Activated naive CD8-positive, alpha-beta T cell (primary cell): Measurements from ENCODE around the gene KRT20.
"Not testable (repeated sequence)": the region's sequence is repeated elsewhere in the genome, so short reads cannot be mapped to it uniquely, and the experiment has no call there.

Source experiments
- H3K27ac Mint-ChIP-seq: one replicate; pipeline ENCODE4 v1.8.0; 2021; ENCODE audit warnings: mixed read lengths
- H3K27me3 Mint-ChIP-seq: one replicate; pipeline ENCODE4 v1.8.0; 2021; ENCODE audit warnings: mixed read lengths
- H3K36me3 Mint-ChIP-seq: one replicate; pipeline ENCODE4 v1.8.0; 2021; ENCODE audit warnings: mixed read lengths
- H3K4me1 Mint-ChIP-seq: one replicate; pipeline ENCODE4 v1.8.0; 2021; ENCODE audit warnings: low read depth, mixed read lengths
- H3K4me3 Mint-ChIP-seq: one replicate; pipeline ENCODE4 v1.8.0; 2021; ENCODE audit warnings: mild to moderate bottlenecking, mixed read lengths
- H3K9me3 Mint-ChIP-seq: one replicate; pipeline ENCODE4 v1.8.0; 2021; ENCODE audit warnings: low read depth, mixed read lengths

The KRT20 gene

DNA sequence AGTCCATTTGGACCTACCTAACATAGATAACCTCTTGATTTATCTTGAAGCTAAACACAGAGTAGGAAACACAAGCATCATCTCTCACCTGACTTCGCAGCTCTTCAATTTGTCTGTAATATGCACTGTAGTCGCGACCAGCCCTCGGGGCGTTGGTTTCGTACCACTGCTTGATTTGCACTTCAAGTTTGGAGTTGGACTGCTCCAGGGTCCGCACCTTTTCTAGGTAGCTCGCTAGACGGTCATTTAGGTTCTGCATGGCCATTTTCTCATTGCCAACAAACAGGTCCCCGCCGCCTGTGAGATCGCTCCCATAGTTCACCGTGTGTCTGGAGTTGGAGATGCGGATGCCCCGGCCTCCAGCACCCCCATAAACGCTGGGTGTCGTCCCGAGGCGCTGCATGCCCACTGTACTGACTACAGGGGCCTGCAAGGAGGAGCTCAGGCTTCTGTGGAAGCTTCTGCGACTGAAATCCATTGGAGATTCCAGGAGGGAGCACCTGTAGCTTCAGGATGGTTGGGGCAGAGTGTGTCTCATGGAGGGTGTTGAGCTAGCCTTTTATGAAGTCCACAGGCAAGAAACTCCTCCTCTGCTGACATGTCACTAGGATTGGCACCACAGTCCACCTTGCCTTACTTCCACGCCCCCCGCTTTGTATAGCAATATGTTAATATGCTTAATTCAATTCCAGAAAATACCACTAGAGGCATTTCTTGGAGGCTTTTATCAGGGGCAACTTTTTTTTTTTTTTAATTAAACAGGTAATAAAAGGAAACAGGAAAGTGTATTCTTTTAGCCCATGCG, at the start of gene KRT20:
Gene KRT20 (minus strand): TSS at position 535 of the 805 bp plus-strand sequence. CDS start 57 bp downstream, at position 478.
- H3K36me3 Mint-ChIP-seq = no peaks in the 10 kb centered on the region
- no peaks in the 10 kb centered on the region for H3K4me1 Mint-ChIP-seq
- no peak within 1 kb of the TSS for H3K27ac Mint-ChIP-seq
- H3K27me3 Mint-ChIP-seq = peaks cover 16% of the 10 kb centered on the region
- H3K4me3 Mint-ChIP-seq = no peak within 1 kb of the TSS
- H3K9me3 Mint-ChIP-seq = no peaks in the 10 kb centered on the region

DNA sequence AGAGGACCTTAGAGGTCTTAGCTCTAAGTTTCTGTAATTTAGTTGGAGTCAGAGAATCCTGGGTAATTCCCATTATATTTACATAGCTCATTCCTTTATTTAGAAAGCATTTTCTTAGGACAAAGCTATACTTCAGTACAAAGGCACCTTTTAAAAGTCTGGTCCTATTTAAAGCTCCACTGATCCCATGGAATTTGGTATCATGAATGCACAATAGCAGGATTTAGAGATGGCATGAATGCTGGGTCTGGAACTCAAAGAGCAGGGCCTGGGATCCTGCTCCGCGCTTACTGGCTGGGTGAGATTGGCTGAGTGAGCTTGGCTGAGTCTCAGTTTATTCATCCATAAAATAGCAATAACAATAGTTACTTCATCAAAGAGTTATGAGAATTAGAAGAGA, 47.6 kb upstream of the KRT20 start:
- H3K36me3 Mint-ChIP-seq = no peaks in the 10 kb centered on the region
- no peaks in the 10 kb centered on the region for H3K9me3 Mint-ChIP-seq
- H3K27me3 Mint-ChIP-seq = peaks cover 12% of the 10 kb centered on the region
- no peaks in the 10 kb centered on the region for H3K4me1 Mint-ChIP-seq
- no peak overlapping the region for H3K4me3 Mint-ChIP-seq
- no peak overlapping the region for H3K27ac Mint-ChIP-seq

GRCh38 chr17:40931311-40931710, 46.3 kb upstream of the KRT20 start:
- H3K9me3 Mint-ChIP-seq = no peaks in the 10 kb centered on the region
- no peak overlapping the region for H3K4me3 Mint-ChIP-seq
- H3K36me3 Mint-ChIP-seq = no peaks in the 10 kb centered on the region
- H3K27me3 Mint-ChIP-seq = peaks cover 18% of the 10 kb centered on the region
- no peaks in the 10 kb centered on the region for H3K4me1 Mint-ChIP-seq
- no peak overlapping the region for H3K27ac Mint-ChIP-seq

DNA sequence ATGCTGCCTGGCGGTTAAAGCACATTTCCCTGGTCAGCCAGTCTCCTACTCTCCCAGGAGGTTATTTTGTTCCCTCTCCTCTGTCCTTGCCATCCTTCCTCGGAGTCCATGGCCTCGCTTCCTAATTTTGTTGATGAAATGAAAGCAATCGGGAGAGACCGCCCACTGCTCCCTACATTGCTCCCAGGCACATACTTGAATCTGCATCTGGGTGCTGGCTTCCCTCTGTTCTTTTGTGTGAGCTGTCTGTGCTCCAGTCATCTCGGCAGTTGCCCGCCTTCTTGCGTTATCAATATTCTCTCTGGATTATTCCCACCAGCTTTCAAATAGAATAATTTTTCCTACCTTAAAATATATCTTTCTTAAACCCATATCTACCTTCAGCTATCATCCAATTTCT, 41.3 kb upstream of the KRT20 start:
- Mint-ChIP-seq H3K9me3 (no peaks in the 10 kb centered on the region), H3K4me1 (peaks cover 6% of the 10 kb centered on the region), H3K36me3 (no peaks in the 10 kb centered on the region), H3K27me3 (peaks cover 19% of the 10 kb centered on the region), H3K27ac (no peak overlapping the region), H3K4me3 (no peak overlapping the region)

DNA sequence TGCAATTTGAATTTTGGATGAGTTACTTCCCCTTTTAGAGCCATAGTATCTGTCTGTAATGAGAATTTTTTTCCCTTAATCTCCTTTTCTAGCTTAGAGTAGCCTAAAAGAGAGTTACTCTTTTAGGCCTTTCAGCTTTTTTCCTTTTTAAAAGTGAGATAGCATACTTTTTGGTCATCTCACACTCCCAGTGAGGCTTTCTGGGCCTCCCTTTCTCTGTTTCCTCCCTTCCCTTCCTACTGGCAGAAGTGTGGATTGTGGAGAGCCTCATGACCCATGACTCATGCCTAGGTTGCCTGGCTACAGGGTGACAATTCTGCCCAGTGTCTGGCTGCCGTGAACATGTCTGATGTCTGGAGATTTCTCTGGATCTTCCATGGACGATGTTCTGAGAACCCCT, 37.2 kb upstream of the KRT20 start:
- H3K4me3 Mint-ChIP-seq = no peak overlapping the region
- H3K9me3 Mint-ChIP-seq = no peaks in the 10 kb centered on the region
- peaks cover 10% of the 10 kb centered on the region for H3K4me1 Mint-ChIP-seq
- peaks cover 7% of the 10 kb centered on the region for H3K27me3 Mint-ChIP-seq
- no peaks in the 10 kb centered on the region for H3K36me3 Mint-ChIP-seq
- no peak overlapping the region for H3K27ac Mint-ChIP-seq

GRCh38 chr17:40921026-40921425, 36.0 kb upstream of the KRT20 start:
- H3K27me3 Mint-ChIP-seq = peaks cover 4% of the 10 kb centered on the region

DNA sequence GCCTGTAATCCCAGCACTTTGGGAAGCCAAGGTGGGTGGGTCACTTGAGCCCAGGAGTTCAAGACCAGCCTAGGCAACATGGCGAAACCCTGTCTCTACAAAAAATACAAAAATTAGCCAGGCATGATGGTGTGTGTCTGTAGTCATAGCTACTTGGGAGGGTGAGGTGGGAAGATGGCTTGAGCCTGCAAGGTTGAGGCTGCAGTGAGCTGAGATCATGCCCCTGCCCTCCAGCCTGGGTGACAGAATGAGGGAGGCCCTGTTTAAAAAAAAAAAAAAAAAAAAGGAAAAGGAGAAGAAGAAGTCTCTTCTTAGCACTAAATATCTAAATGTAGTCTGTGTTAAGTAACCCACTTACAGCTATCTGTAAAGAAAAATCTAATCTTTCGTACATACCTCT, 32.1 kb upstream of the KRT20 start:
- not testable (repeated sequence) for H3K36me3 Mint-ChIP-seq, H3K27ac Mint-ChIP-seq, H3K27me3 Mint-ChIP-seq, H3K4me1 Mint-ChIP-seq, H3K4me3 Mint-ChIP-seq, H3K9me3 Mint-ChIP-seq

More at GRCh38 chr17:40921026-40921425, 36.0 kb upstream of the KRT20 start:
- Mint-ChIP-seq H3K27ac (no peak overlapping the region), H3K4me3 (no peak overlapping the region), H3K36me3 (no peaks in the 10 kb centered on the region), H3K9me3 (no peaks in the 10 kb centered on the region), H3K4me1 (peaks cover 10% of the 10 kb centered on the region)

DNA sequence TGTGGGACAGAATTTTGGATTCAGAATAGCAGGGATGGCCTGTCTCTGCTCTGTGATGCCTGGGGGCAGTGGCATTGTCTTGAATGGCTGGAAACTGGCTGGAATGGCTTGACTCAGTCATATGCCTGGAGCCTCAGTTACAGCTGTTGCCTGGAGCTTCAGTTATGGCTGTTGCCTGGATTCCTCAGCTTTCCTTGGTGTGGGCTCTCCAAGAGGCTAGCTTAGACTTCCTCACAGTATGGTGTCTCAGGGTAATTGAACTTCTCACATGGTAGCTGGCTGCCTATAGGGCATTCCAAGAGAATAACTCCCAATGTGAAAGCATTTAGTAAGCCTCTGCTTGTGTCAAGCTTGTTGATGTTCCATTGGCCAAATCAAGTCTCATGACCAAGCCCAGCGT, 31.3 kb upstream of the KRT20 start:
- H3K27ac Mint-ChIP-seq = no peak overlapping the region
- no peaks in the 10 kb centered on the region for H3K36me3 Mint-ChIP-seq

DNA sequence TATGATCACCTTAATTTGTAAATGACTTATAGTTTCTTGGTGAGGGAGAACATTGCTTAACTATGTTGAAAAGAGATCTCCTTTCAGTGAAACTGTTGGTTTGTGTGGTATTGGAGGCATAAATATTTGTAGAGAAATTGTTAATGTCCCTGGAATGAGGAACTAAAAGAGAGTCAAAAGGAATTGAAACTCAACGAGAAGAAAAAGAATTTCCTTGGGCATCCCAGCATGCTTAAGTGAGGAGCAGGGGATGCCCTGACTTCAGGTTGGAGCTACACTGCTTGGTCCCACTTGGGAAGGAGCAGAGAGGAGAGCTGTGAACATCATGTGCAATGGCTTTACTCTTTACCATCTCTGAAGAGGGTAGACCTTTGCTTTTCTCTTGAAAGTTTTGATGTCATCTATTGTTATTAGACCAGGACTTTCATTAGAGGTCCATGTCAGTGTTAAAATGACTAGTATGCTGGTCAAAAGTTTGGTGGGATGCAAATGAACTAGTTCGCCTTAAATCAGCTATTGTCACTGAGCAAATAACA, 30.7 kb upstream of the KRT20 start:
- Mint-ChIP-seq H3K4me3 (no peak overlapping the region), H3K27me3 (no peaks in the 10 kb centered on the region), H3K36me3 (no peaks in the 10 kb centered on the region), H3K4me1 (no peaks in the 10 kb centered on the region), H3K27ac (no peak overlapping the region), H3K9me3 (no peaks in the 10 kb centered on the region)

More for the DNA sequence above, 31.3 kb upstream of the KRT20 start:
- Mint-ChIP-seq H3K27me3 (no peaks in the 10 kb centered on the region), H3K4me3 (no peak overlapping the region), H3K9me3 (no peaks in the 10 kb centered on the region), H3K4me1 (peaks cover 5% of the 10 kb centered on the region)

- Mint-ChIP-seq H3K27ac (no peak overlapping the region), H3K27me3 (no peaks in the 10 kb centered on the region), H3K4me1 (no peaks in the 10 kb centered on the region), H3K36me3 (no peaks in the 10 kb centered on the region), H3K4me3 (no peak overlapping the region), H3K9me3 (no peaks in the 10 kb centered on the region)
Measured at GRCh38 chr17:40915199-40915661, 30.2 kb upstream of the KRT20 start.

GRCh38 chr17:40914075-40914855, 29.2 kb upstream of the KRT20 start:
- H3K4me1 Mint-ChIP-seq = no peaks in the 10 kb centered on the region
- H3K27ac Mint-ChIP-seq = no peak overlapping the region
- no peaks in the 10 kb centered on the region for H3K36me3 Mint-ChIP-seq
- no peaks in the 10 kb centered on the region for H3K9me3 Mint-ChIP-seq
- no peak overlapping the region for H3K4me3 Mint-ChIP-seq
- peaks cover under 1% of the 10 kb centered on the region for H3K27me3 Mint-ChIP-seq

- H3K9me3 Mint-ChIP-seq = no peaks in the 10 kb centered on the region
Measured at GRCh38 chr17:40912486-40913210, 27.6 kb upstream of the KRT20 start.

GRCh38 chr17:40910441-40910841, 25.4 kb upstream of the KRT20 start:
- Mint-ChIP-seq H3K27ac (no peak overlapping the region), H3K27me3 (peaks cover 6% of the 10 kb centered on the region), H3K9me3 (no peaks in the 10 kb centered on the region), H3K4me3 (no peak overlapping the region), H3K36me3 (no peaks in the 10 kb centered on the region), H3K4me1 (no peaks in the 10 kb centered on the region)

More at GRCh38 chr17:40912486-40913210, 27.6 kb upstream of the KRT20 start:
- Mint-ChIP-seq H3K4me3 (no peak overlapping the region), H3K27me3 (peaks cover 6% of the 10 kb centered on the region), H3K27ac (no peak overlapping the region), H3K4me1 (no peaks in the 10 kb centered on the region), H3K36me3 (no peaks in the 10 kb centered on the region)

- peaks cover 6% of the 10 kb centered on the region for H3K27me3 Mint-ChIP-seq
Measured at GRCh38 chr17:40909755-40910154, 24.7 kb upstream of the KRT20 start.

More at GRCh38 chr17:40909755-40910154, 24.7 kb upstream of the KRT20 start:
- H3K4me3 Mint-ChIP-seq = no peak overlapping the region
- no peak overlapping the region for H3K27ac Mint-ChIP-seq
- no peaks in the 10 kb centered on the region for H3K9me3 Mint-ChIP-seq
- H3K36me3 Mint-ChIP-seq = no peaks in the 10 kb centered on the region
- H3K4me1 Mint-ChIP-seq = no peaks in the 10 kb centered on the region
